Astrocyte of the spinal cord (primary cell): ENCODE data around the gene DMRTB1.

ENCODE experiments used
- DNase-seq: peaks from one replicate; pipeline ENCODE4 v3.0.0; 2011; ENCODE audit warnings: low read depth, low spot score
- H3K4me3 ChIP-seq: 2 replicates; pipeline ENCODE4 v1.5.1; 2011; ENCODE audit warnings: low read depth, mild to moderate bottlenecking, low read length, moderate library complexity
- in situ Hi-C: cut with HindIII; loops from 2 replicates; pipeline ENCODE4 v1.10.0; 2017; ENCODE audit warnings: low sequenced_read_pairs
- TF ChIP-seq, protein P1 (sequence below): IDR thresholded peaks from 2 replicates; pipeline ENCODE4 v1.5.1; 2012; ENCODE audit warnings: low read depth, mild to moderate bottlenecking, low read length, inconsistent platforms

Gene DMRTB1

DNA sequence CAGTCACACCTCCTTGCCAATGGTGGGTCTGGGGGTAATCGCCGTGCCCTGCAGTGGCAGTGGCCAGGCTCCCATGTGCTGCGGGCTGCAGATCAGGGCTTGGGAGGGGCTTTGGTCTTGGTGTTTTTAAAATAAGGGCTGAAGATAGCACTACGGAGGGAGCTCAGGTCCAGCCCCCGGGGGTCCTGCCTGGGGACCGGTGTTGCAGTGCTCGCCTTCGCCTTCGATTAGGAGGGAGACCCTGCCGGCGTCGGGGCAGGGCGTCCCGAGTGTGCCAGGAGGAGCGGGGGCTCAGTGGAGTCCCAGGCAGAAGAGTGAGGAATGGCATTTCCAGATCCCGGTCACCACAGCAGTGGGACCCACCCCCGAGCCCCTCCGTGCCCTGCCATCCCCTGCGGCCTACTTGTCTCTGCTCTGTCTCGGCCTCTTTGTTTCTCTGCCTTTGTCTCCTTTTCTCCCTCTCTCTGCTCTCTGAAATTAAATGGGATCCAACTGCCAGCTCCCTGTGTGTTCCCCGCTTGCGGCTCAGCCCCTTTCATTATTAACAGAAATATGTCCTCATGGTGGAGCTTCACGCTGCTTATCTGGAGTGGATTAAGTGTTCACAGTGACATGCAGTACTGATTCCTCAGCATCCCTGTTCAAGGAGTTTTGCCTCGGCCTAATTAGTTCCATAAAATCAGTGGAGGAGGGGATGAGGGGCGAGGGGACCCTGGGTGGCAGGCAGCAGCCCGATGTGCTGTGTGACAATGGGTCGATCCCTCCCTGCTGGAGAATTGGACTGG is 44.4 kb downstream of the DMRTB1 start:
- DNase-seq: no peak
- TF ChIP-seq, protein P1, sequence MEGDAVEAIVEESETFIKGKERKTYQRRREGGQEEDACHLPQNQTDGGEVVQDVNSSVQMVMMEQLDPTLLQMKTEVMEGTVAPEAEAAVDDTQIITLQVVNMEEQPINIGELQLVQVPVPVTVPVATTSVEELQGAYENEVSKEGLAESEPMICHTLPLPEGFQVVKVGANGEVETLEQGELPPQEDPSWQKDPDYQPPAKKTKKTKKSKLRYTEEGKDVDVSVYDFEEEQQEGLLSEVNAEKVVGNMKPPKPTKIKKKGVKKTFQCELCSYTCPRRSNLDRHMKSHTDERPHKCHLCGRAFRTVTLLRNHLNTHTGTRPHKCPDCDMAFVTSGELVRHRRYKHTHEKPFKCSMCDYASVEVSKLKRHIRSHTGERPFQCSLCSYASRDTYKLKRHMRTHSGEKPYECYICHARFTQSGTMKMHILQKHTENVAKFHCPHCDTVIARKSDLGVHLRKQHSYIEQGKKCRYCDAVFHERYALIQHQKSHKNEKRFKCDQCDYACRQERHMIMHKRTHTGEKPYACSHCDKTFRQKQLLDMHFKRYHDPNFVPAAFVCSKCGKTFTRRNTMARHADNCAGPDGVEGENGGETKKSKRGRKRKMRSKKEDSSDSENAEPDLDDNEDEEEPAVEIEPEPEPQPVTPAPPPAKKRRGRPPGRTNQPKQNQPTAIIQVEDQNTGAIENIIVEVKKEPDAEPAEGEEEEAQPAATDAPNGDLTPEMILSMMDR: no peak
- in situ Hi-C loops: no loop called here
- no peak overlapping the region for H3K4me3 ChIP-seq

DNA sequence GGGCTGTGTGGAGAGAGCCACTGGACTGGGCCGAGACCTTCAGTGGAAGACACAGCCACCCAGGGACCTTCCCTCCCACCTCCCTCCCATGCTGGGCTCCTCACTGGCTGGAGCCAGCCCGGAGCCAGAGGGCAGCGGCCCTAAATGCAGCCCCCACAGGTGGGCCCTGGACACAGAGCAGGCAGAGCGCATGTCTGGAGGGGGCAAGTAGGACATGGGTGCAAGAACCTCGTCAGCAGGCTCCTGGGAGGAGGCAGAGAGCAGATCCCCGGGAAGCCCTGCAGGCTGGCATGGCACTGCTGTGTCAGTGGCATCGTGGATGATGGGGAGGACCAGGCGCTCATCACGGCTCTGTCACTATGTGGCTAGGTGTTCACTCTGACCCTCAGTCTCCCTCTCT is 45.7 kb downstream of the DMRTB1 start:
- no peak overlapping the region for H3K4me3 ChIP-seq
- TF ChIP-seq, protein P1: no peak
- in situ Hi-C loops: no loop called here
- DNase-seq: no peak

DNA sequence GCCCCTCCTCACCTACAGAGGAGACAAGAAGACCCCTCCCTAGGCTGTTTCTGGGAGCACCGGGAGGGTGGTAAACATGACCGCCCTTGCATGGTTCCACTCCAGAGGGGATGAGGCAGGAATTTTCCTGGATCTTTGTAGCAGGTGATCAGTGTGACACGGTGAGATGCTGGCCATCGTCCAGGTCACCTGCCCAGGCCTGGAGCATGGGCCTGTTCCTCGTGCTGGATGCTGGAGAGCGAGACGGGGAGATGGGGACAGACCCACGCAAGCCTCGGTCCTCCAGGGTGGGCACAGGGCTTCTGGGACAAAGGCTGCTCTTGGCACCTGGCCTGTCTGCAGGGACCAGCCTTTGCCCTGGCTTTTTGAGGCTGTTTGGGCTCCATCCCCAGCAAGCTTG is 46.2 kb downstream of the DMRTB1 start:
- H3K4me3 ChIP-seq: no peak overlapping the region
- in situ Hi-C loops: no loop called here
- TF ChIP-seq, protein P1: no peak

DNA sequence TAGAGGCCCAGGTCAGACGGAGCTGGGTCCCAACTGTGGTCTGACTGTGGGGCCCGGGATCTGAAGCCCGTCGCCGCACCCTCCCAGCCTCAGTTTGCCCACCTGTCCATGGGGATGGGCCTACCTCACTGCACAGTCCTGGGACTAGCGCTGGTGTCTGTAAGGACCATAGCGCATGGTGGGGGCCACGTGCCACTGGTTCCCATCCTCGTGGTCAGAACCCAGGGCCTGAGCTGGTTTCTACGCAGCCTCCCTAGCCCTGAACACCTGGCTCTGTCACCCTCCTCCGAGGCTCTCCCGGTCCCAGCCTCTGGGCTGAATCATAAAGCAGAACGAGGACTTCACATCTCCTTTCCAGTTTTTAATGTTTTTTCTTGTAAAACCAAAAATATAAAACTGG is 46.7 kb downstream of the DMRTB1 start:
- in situ Hi-C loops: no loop called here
- no peak for DNase-seq

More for the DNA sequence above, 46.2 kb downstream of the DMRTB1 start:
- DNase-seq: no peak

DNA sequence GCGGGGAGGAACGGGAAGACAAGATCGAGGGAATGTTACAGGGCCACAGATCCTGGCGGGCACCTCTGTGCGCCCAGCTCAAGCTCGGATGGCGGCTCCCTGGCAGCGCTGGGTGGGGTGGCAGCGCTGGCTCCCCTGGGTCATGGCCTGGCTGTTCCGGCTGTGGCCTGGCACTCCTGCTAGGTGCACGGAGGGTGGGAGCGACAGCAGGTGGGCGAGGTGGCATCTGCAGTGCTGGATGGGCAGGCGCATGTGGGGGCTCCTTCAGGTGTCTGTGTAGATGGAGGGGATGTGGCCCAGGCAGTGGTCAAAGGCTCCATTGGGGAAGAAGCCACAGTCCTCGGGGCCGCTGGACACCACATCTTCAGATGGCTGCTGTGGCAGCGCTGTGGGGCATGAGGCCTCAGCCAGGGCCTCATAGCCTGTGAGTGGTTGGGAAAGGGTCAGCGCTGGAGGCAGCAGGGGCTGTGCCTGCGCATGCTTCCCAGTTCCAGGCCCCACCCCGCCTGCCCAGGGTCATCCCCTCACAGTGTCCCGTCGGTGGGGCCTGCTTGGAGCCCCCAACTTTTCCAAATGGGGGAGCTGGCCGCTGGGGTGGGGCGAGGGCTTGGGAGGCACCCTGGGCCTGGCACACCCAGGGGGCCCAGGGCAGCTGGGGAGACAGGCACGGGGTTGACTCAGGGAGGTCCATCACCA is 47.3 kb downstream of the DMRTB1 start:
- no peak overlapping the region for H3K4me3 ChIP-seq
- in situ Hi-C loops: no loop called here
- TF ChIP-seq, protein P1: no peak
- no peak for DNase-seq

More for the DNA sequence above, 46.7 kb downstream of the DMRTB1 start:
- TF ChIP-seq, protein P1: no peak
- H3K4me3 ChIP-seq: no peak overlapping the region

DNA sequence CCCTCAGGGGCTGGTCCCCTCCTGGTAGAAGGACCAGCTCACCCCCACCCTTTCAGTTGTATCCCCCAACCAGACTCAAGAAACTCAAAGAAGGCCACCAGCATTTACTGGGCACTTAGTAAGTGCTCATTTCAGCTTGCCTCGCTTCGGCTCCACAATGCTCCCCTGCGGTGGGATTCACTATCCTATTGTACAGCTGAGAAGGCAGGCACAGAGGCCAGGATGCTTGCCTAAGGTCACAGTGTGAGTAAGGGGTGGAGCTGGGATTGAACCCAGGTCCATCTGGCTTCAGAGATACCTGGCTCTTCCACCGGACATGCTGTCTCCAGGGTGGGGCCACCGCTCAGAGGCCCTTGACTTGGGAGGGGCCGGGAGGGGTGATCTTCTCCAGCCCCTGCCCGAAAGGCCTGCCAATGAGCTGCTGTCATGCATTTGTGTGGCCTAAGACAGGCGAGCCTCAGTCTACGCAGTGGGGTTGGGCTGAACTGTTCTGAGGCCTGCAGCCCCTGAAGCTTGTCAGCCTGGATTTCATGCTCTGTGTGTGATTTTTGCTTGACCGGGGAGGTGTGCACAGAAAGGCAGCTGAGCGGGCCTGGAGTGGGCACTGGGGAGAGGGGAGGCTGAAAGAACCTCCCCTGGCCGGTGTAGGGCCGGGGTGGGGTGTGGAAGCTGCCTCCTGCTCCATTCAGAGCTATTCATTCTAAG is 48.1 kb downstream of the DMRTB1 start:
- no peak for DNase-seq
- in situ Hi-C loops: no loop called here
- TF ChIP-seq, protein P1: no peak
- no peak overlapping the region for H3K4me3 ChIP-seq
